Testis (tissue), 3 donors: ENCODE data around the gene LMLN. TPM values are rescaled to one million over a fixed set of nuclear protein-coding genes. Genes with fewer than 3 reads are reported as not detected.

Source experiments
- DNase-seq: peaks from one replicate; pipeline ENCODE4 v3.0.0-alpha.2; 2019
- H3K27ac ChIP-seq, 2 donors: fragments of 200-600 bp; sonication (generic); one replicate each; pipeline ENCODE4 v1.5.1; 2019
- H3K27me3 ChIP-seq: fragments of 200-600 bp; sonication (generic); one replicate; pipeline ENCODE4 v1.5.1; 2019
- H3K36me3 ChIP-seq: fragments of 200-600 bp; sonication (generic); one replicate; pipeline ENCODE4 v1.5.1; 2017; ENCODE audit warnings: low read depth; ENCODE audit errors: missing control alignments
- H3K4me1 ChIP-seq: fragments of 200-600 bp; sonication (generic); one replicate; pipeline ENCODE4 v1.5.1; 2019
- H3K4me3 ChIP-seq, 2 donors: fragments of 200-600 bp; sonication (generic); one replicate each; pipeline ENCODE4 v1.5.1; 2017 to 2019
- H3K9me3 ChIP-seq: fragments of 200-600 bp; sonication (generic); one replicate; pipeline ENCODE4 v1.5.1; 2017
- POLR2A ChIP-seq: fragments of 450-650 bp; IDR thresholded peaks from one replicate; pipeline ENCODE4 v1.6.1; 2017; ENCODE audit warnings: antibody characterized with exemption, mild to moderate bottlenecking, moderate library complexity
- WGBS, 2 donors: methylation state at CpG; one replicate each; pipeline ENCODE4 v1.1.5; 2018; 5-methylcytosine and 5-hydroxymethylcytosine counted together
- intact Hi-C: fragments of 100-400 bp; cut with DNase I; formaldehyde crosslinking; loops from one replicate; pipeline ENCODE4 v1.15.1; 2023; ENCODE audit warnings: low total_unique reads
- polyA plus RNA-seq: library from polyadenylated mRNA; stranded (reverse); fragments of 350-450 nt; fragmentation: Illumina TruSeq; extraction: RNeasy Lipid Tissue Mini Kit (QIAGEN cat#74804); gene quantifications from one replicate; pipeline ENCODE4 v1.2.3, GENCODE V29; 2014; ENCODE audit warnings: low read depth, low replicate concordance; ENCODE audit not compliant: insufficient read depth
- total RNA-seq, 2 donors: library from RNA; depleted of rRNA; stranded (reverse); fragments of >200 nt; gene quantifications; one replicate each; pipeline ENCODE4 v1.2.3, GENCODE V29; 2016
- TF ChIP-seq, protein P1 (sequence below), 3 experiments: fragments of 450-650 bp in 2 of 3; fragments of 200-600 bp in 1 of 3; sonication (generic) in 1 of 3; IDR thresholded peaks; one replicate each; pipeline ENCODE4 v1.5.1; 2016 to 2019; ENCODE audit warnings: antibody characterized with exemption in 3 of 3, mild to moderate bottlenecking in 2 of 3, moderate library complexity in 1 of 3

The LMLN gene
- total and polyA plus RNA-seq, 3 donors from 2014 or later = 23.0 to 49.8 (median 24.1) TPM

DNA sequence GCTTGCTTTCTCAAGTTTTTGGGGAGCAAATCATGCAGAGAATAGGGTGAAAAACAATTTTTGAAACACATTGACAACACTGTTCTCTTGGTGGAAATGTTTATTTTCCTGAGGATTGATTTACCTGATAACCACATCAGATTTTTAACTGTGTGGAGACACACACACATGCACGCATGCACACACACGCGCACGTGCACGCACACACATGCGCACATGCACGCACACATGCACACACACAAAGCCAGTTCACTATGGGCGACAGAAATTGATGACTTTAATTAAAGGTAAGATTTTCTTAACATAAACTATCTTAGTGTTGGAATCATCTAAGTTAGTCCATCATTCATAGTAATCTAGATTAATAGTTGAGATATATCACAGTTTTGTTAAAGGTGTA lies 15.3 kb downstream of the LMLN start:
- H3K27ac ChIP-seq = no peak overlapping the region
- TF ChIP-seq, protein P1, sequence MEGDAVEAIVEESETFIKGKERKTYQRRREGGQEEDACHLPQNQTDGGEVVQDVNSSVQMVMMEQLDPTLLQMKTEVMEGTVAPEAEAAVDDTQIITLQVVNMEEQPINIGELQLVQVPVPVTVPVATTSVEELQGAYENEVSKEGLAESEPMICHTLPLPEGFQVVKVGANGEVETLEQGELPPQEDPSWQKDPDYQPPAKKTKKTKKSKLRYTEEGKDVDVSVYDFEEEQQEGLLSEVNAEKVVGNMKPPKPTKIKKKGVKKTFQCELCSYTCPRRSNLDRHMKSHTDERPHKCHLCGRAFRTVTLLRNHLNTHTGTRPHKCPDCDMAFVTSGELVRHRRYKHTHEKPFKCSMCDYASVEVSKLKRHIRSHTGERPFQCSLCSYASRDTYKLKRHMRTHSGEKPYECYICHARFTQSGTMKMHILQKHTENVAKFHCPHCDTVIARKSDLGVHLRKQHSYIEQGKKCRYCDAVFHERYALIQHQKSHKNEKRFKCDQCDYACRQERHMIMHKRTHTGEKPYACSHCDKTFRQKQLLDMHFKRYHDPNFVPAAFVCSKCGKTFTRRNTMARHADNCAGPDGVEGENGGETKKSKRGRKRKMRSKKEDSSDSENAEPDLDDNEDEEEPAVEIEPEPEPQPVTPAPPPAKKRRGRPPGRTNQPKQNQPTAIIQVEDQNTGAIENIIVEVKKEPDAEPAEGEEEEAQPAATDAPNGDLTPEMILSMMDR (IDR thresholded peaks at IDR 0.05) = no peak
- no peak for TF ChIP-seq POLR2A
- intact Hi-C loops = no loop called here
- no peak overlapping the region for H3K4me3 ChIP-seq
- H3K4me1 ChIP-seq = no peaks in the 10 kb centered on the region
- H3K36me3 ChIP-seq = no peaks in the 10 kb centered on the region
- DNase-seq = no peak
- H3K27me3 ChIP-seq = no peaks in the 10 kb centered on the region
- no peaks in the 10 kb centered on the region for H3K9me3 ChIP-seq
- 97 to 98% methylated on average over 8 of the region's 8 CpGs for WGBS, 2 donors

DNA sequence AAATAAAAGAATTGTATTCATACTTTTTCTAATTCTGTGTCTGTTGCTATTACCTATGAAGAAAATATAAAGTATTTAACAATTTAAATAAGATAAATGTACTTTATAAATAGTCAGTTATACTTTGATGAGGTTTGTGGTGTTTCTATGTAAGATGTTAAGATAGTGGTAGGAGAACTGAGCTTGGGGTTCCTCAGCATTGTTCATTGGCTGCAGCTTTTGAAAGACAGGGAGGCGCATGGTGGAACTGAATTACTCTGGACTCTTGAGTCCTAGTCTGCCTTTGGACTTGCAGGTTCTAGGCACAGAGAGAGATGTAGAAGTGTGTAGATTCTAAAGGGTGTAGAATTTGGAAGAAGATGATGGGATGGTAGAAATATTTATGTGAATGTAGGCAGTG lies 23.1 kb downstream of the LMLN start:
- H3K4me3 ChIP-seq = no peak overlapping the region
- no peak overlapping the region for H3K27ac ChIP-seq
- WGBS, 2 donors = 91 to 100% methylated on average over 1 of the region's 1 CpG
- TF ChIP-seq, protein P1 (IDR thresholded peaks at IDR 0.05) = no peak
- TF ChIP-seq POLR2A = no peak
- no peaks in the 10 kb centered on the region for H3K4me1 ChIP-seq
- H3K27me3 ChIP-seq = no peaks in the 10 kb centered on the region
- no peak for DNase-seq
- intact Hi-C loops = no loop called here
- no peaks in the 10 kb centered on the region for H3K9me3 ChIP-seq
- no peaks in the 10 kb centered on the region for H3K36me3 ChIP-seq

DNA sequence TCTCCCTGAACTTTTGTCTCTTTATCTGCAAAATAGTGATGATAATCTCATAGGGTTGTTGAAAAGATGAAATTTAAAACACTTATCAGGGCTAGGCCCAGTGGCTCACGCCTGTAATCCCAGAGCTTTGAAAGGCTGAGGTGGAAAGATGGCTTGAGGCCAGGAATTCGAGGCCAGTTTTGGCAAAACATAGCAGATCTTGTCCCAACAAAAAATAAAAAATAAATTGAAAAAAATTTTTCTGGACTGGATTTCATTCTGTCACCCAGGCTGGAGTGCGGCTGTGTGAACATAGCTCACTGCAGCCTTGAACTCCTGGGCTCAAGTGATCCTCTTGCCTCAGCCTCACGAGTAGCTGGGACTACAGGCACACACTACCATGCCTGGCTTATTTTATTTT lies 29.6 kb downstream of the LMLN start:
- H3K4me1 ChIP-seq = no peaks in the 10 kb centered on the region
- TF ChIP-seq, protein P1 (IDR thresholded peaks at IDR 0.05) = no peak
- no peak for TF ChIP-seq POLR2A
- no peak overlapping the region for H3K4me3 ChIP-seq
- DNase-seq = peak; percentile 23
- no peaks in the 10 kb centered on the region for H3K27me3 ChIP-seq
- WGBS, 2 donors = 53 to 58% methylated on average over 4 of the region's 4 CpGs
- intact Hi-C loops = no loop called here
- no peaks in the 10 kb centered on the region for H3K9me3 ChIP-seq
- no peaks in the 10 kb centered on the region for H3K36me3 ChIP-seq
- H3K27ac ChIP-seq = no peak overlapping the region

DNA sequence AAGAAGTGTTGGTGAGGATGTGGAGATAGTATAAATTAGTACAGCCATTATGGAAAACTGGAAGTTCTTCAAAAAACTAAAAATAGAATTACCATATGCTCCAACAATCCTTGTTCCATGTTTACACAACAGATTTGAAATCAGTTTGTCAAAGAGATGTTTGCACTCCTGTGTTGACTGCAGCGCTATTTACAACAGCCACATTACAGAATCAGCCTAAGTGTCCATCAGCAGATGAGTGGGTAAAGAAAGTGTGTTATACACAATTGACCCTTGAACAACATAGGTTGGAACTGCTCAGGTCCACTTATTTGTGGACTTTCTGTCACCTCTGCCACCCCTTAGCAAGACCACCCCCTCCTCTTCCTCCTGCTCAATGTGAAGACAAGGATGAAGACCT lies 34.7 kb downstream of the LMLN start:
- intact Hi-C loops = no loop called here
- H3K27ac ChIP-seq = no peak overlapping the region
- no peak for DNase-seq
- no peak overlapping the region for H3K4me3 ChIP-seq
- H3K27me3 ChIP-seq = no peaks in the 10 kb centered on the region
- no peaks in the 10 kb centered on the region for H3K4me1 ChIP-seq
- TF ChIP-seq POLR2A = no peak
- TF ChIP-seq, protein P1 (IDR thresholded peaks at IDR 0.05) = no peak
- H3K9me3 ChIP-seq = no peaks in the 10 kb centered on the region
- 94 to 96% methylated on average over 1 of the region's 1 CpG for WGBS, 2 donors
- no peaks in the 10 kb centered on the region for H3K36me3 ChIP-seq

DNA sequence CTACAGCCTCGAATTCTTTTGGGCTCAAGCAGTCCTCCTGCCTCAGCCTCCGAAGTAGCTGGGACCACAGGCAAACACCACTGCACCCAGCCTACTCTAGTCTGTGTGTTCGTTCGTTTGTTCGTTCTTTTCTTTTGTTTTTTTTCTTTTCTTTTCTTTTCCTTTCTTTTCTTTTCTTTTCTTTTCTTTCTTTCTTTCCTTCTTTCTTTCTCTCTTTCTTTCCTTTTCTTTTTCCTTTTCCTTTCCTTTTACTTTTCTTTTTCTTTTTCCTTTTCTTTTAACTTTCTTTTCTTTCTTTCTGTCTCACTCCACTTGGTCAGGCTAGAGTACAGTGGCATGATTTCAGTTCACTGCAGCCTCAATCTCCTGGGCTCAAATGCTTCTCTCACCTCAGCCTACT lies 36.8 kb downstream of the LMLN start:
- no peak for DNase-seq
- Histone ChIP-seq H3K4me3 (no peak overlapping the region), H3K27me3 (no peaks in the 10 kb centered on the region), H3K9me3 (no peaks in the 10 kb centered on the region), H3K4me1 (no peaks in the 10 kb centered on the region), H3K27ac (no peak overlapping the region), H3K36me3 (no peaks in the 10 kb centered on the region)
- intact Hi-C loops = no loop called here
- 94 to 99% methylated on average over 5 of the region's 5 CpGs for WGBS, 2 donors
- TF ChIP-seq, protein P1 (IDR thresholded peaks at IDR 0.05) = no peak
- no peak for TF ChIP-seq POLR2A
